HCT116 (cell line): ENCODE data around the gene TPK1. TPM values are rescaled to one million over a fixed set of nuclear protein-coding genes. Genes with fewer than 3 reads are reported as not detected.

Source experiments
- ATAC-seq: fragments of 200-7000 bp; cut with Tn5 transposase; 2 replicates; pipeline ENCODE4 v1.9.1; 2020; ENCODE audit warnings: mild to moderate bottlenecking, moderate library complexity
- BruUV-seq: library from RNA; stranded (reverse); fragments of 400-500 nt; replicated peaks from 2 replicates; lab custom pipeline; 2021; lab: Mats Ljungman, UMichigan
- CTCF ChIA-PET: fragments of 300-600 bp; sonication (Branson Sonifier 250); formaldehyde crosslinking; loops from one replicate; lab custom pipeline; 2021; ENCODE audit warnings: antibody characterized with exemption; lab: Charles Lee
- POLR2A ChIA-PET: fragments of 300-600, 350-600 bp; sonication (Branson Sonifier 250); formaldehyde crosslinking; loops from one replicate; lab custom pipeline; 2021; ENCODE audit warnings: antibody characterized with exemption; lab: Charles Lee
- RAD21 ChIA-PET, 2 experiments: fragments of 300-600 bp; sonication (Branson Sonifier 250); formaldehyde crosslinking; loops; one replicate each; lab custom pipeline; 2023; ENCODE audit warnings: low total read pairs in 2 of 2; ENCODE audit not compliant: uncharacterized antibody in 2 of 2, unreplicated experiment in 2 of 2, low non-redundant PET in 1 of 2; lab: Charles Lee
- DNase-seq: peaks from one replicate; pipeline ENCODE4 v3.0.0-alpha.2; 2010; ENCODE audit warnings: low read depth, low spot score
- H2AFZ ChIP-seq: fragments of 200-600 bp; shearing (Covaris generic), sonication (generic); 2 replicates; pipeline ENCODE4 v1.6.1; 2017; ENCODE audit warnings: low read depth, mixed run types, mixed read lengths, antibody characterized with exemption, low read length; ENCODE audit not compliant: poor library complexity, severe bottlenecking
- H3K27ac ChIP-seq: 2 replicates; pipeline ENCODE4 v1.5.1; 2012; ENCODE audit warnings: low read depth, low read length
- H3K27me3 ChIP-seq: fragments of 200-600 bp; sonication (generic); 2 replicates; pipeline ENCODE4 v1.6.1; 2016; ENCODE audit warnings: mixed run types, low read length, mixed read lengths; ENCODE audit not compliant: insufficient read depth
- H3K36me3 ChIP-seq, 2 experiments: fragments of 200-500 bp in 1 of 2; fragments of 200-600 bp in 1 of 2; sonication (Bioruptor generic) in 1 of 2; sonication (generic) in 1 of 2; 2 replicates each; pipeline versions ENCODE4 v1.5.1 to v1.6.1; 2014 to 2016; ENCODE audit warnings: low read length in 2 of 2, inconsistent platforms in 1 of 2, mixed read lengths in 1 of 2, mixed run types in 1 of 2; ENCODE audit not compliant: insufficient read depth in 2 of 2, control insufficient read depth in 1 of 2
- H3K4me1 ChIP-seq, 2 experiments: fragments of 200-600 bp in 1 of 2; sonication (generic) in 1 of 2; 2 replicates each; pipeline versions ENCODE4 v1.5.1 to v1.6.1; 2012 to 2017; ENCODE audit warnings: low read length in 2 of 2, inconsistent platforms in 1 of 2, mild to moderate bottlenecking in 1 of 2, mixed read lengths in 1 of 2, mixed run types in 1 of 2, moderate library complexity in 1 of 2; ENCODE audit not compliant: insufficient read depth in 2 of 2, control insufficient read depth in 1 of 2
- H3K4me2 ChIP-seq: fragments of 200-600 bp; sonication (generic); 2 replicates; pipeline ENCODE4 v1.6.1; 2017; ENCODE audit warnings: mixed run types, low read length, mixed read lengths
- H3K4me3 ChIP-seq, 2 experiments: fragments of 200-600 bp in 1 of 2; sonication (generic) in 1 of 2; replicated peaks in 1 of 2; 2 replicates each; pipeline ENCODE4 v1.5.1; 2011 to 2016; ENCODE audit warnings: low read length in 2 of 2, control low read depth in 1 of 2, low read depth in 1 of 2, mild to moderate bottlenecking in 1 of 2, mixed read lengths in 1 of 2, mixed run types in 1 of 2
- H3K79me2 ChIP-seq: fragments of 200-600 bp; sonication (generic); 2 replicates; pipeline ENCODE4 v1.6.1; 2017; ENCODE audit warnings: mild to moderate bottlenecking, mixed run types, low read length, moderate library complexity, mixed read lengths; ENCODE audit not compliant: insufficient read depth
- H3K9ac ChIP-seq: fragments of 200-600 bp; sonication (generic); 2 replicates; pipeline ENCODE4 v1.6.1; 2016; ENCODE audit warnings: low read length, mixed read lengths
- H3K9me2 ChIP-seq: fragments of 200-600 bp; sonication (generic), shearing (Covaris generic); 2 replicates; pipeline ENCODE4 v1.6.1; 2017; ENCODE audit warnings: mixed run types, mild to moderate bottlenecking, moderate library complexity; ENCODE audit not compliant: insufficient read depth
- H3K9me3 ChIP-seq, 2 experiments: fragments of 200-500 bp in 1 of 2; fragments of 200-600 bp in 1 of 2; sonication (Bioruptor generic) in 1 of 2; sonication (generic) in 1 of 2; 2 replicates each; pipeline ENCODE4 v1.6.1; 2014 to 2017; ENCODE audit warnings: low read length in 2 of 2, mixed read lengths in 2 of 2, inconsistent platforms in 1 of 2, low read depth in 1 of 2, mild to moderate bottlenecking in 1 of 2, mixed run types in 1 of 2, moderate library complexity in 1 of 2; ENCODE audit not compliant: control insufficient read depth in 1 of 2, insufficient read depth in 1 of 2
- H4K20me1 ChIP-seq: fragments of 200-600 bp; sonication (generic), shearing (Covaris generic); 2 replicates; pipeline ENCODE4 v1.6.1; 2017; ENCODE audit warnings: mixed run types, mild to moderate bottlenecking, moderate library complexity; ENCODE audit not compliant: insufficient read depth
- EGR1 ChIP-seq: IDR thresholded peaks from 2 replicates; pipeline ENCODE4 v1.6.1; 2012; ENCODE audit warnings: low read depth
- ELF1 ChIP-seq: IDR thresholded peaks from 2 replicates; pipeline ENCODE4 v1.6.1; 2012; ENCODE audit warnings: low read depth, borderline replicate concordance
- EZH2phosphoT487 ChIP-seq: fragments of 200-600 bp; IDR thresholded peaks from 2 replicates; pipeline ENCODE4 v1.6.1; 2018; ENCODE audit warnings: antibody characterized with exemption, borderline replicate concordance
- FOSL1 ChIP-seq: IDR thresholded peaks from 2 replicates; pipeline ENCODE4 v1.6.1; 2012; ENCODE audit warnings: low read depth
- JUND ChIP-seq: IDR thresholded peaks from 2 replicates; pipeline ENCODE4 v1.6.1; 2012
- MAX ChIP-seq: IDR thresholded peaks from 2 replicates; pipeline ENCODE4 v1.6.1; 2012
- POLR2A ChIP-seq: IDR thresholded peaks from 2 replicates; pipeline ENCODE4 v1.7.0; 2011; ENCODE audit warnings: borderline replicate concordance; ENCODE audit not compliant: insufficient read depth, insufficient read length; ENCODE audit errors: extremely low read depth
- POLR2AphosphoS5 ChIP-seq: IDR thresholded peaks from 2 replicates; pipeline ENCODE4 v1.6.1; 2011; ENCODE audit warnings: mild to moderate bottlenecking, low read depth, low read length, moderate library complexity
- SIN3A ChIP-seq: IDR thresholded peaks from 2 replicates; pipeline ENCODE4 v1.6.1; 2012; ENCODE audit warnings: low read depth
- SP1 ChIP-seq: IDR thresholded peaks from 2 replicates; pipeline ENCODE4 v1.6.1; 2012; ENCODE audit warnings: low read depth
- intact Hi-C: fragments of 100-400 bp; cut with micrococcal nuclease; formaldehyde crosslinking; loops from 2 replicates; pipeline ENCODE4 v1.10.0; 2022
- total RNA-seq: library from RNA; stranded (reverse); gene quantifications from one replicate; pipeline ENCODE4 v1.2.1, GENCODE V29; 2021; ENCODE audit not compliant: unreplicated experiment
- TF ChIP-seq, protein P1 (sequence below), 3 experiments: fragments of 200-600 bp in 1 of 3; sonication (generic) in 1 of 3; IDR thresholded peaks in 2 of 3; conservative IDR thresholded peaks in 1 of 3; 2 replicates each; pipeline ENCODE4 v1.5.1; 2012 to 2017; ENCODE audit warnings: low read depth in 2 of 3, low read length in 2 of 3, antibody characterized with exemption in 1 of 3, borderline replicate concordance in 1 of 3, control low read depth in 1 of 3, mild to moderate bottlenecking in 1 of 3, mixed read lengths in 1 of 3, mixed run types in 1 of 3, moderate library complexity in 1 of 3; ENCODE audit not compliant: insufficient read depth in 1 of 3
- TF ChIP-seq, protein P2 (sequence below): IDR thresholded peaks from 2 replicates; pipeline ENCODE4 v1.6.1; 2012; ENCODE audit warnings: low read depth

The TPK1 gene
- total RNA-seq, 1 experiment from 2014 or later = 5.4 TPM

- TF ChIP-seq, protein P1, sequence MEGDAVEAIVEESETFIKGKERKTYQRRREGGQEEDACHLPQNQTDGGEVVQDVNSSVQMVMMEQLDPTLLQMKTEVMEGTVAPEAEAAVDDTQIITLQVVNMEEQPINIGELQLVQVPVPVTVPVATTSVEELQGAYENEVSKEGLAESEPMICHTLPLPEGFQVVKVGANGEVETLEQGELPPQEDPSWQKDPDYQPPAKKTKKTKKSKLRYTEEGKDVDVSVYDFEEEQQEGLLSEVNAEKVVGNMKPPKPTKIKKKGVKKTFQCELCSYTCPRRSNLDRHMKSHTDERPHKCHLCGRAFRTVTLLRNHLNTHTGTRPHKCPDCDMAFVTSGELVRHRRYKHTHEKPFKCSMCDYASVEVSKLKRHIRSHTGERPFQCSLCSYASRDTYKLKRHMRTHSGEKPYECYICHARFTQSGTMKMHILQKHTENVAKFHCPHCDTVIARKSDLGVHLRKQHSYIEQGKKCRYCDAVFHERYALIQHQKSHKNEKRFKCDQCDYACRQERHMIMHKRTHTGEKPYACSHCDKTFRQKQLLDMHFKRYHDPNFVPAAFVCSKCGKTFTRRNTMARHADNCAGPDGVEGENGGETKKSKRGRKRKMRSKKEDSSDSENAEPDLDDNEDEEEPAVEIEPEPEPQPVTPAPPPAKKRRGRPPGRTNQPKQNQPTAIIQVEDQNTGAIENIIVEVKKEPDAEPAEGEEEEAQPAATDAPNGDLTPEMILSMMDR (IDR thresholded peaks at IDR 0.05 in 2 of 3, conservative IDR thresholded peaks at IDR 0.05 in 1 of 3; ENCODE audit: borderline replicate concordance in 1 of 3, insufficient read depth in 1 of 3, low read depth in 2 of 3, low read length in 2 of 3) = no peak
Measured at GRCh38 chr7:144481833-144482232, 354.0 kb downstream of the TPK1 start (continued).

GRCh38 chr7:144477348-144477747 is 358.5 kb downstream of the TPK1 start:
- no peak overlapping the region for H3K4me2 ChIP-seq
- ATAC-seq = no peak
- H3K27ac ChIP-seq = no peak overlapping the region
- H2AFZ ChIP-seq = no peak overlapping the region
- ChIA-PET CTCF (no interaction called here), POLR2A (no interaction called here), RAD21 (no interaction called here)
- no peak overlapping the region for H3K9ac ChIP-seq
- H3K9me3 ChIP-seq = no peaks in the 10 kb centered on the region
- intact Hi-C loops = no loop called here
- no peaks in the 10 kb centered on the region for H3K79me2 ChIP-seq
- H3K4me1 ChIP-seq = no peaks in the 10 kb centered on the region
- no peaks in the 10 kb centered on the region for H4K20me1 ChIP-seq
- no TSS peak for BruUV-seq
- no peak for DNase-seq
- H3K27me3 ChIP-seq = no peaks in the 10 kb centered on the region
- no peaks in the 10 kb centered on the region for H3K9me2 ChIP-seq
- H3K4me3 ChIP-seq = no peak overlapping the region
- H3K36me3 ChIP-seq = no peaks in the 10 kb centered on the region
- TF ChIP-seq ELF1 = no peak
- TF ChIP-seq, protein P2, sequence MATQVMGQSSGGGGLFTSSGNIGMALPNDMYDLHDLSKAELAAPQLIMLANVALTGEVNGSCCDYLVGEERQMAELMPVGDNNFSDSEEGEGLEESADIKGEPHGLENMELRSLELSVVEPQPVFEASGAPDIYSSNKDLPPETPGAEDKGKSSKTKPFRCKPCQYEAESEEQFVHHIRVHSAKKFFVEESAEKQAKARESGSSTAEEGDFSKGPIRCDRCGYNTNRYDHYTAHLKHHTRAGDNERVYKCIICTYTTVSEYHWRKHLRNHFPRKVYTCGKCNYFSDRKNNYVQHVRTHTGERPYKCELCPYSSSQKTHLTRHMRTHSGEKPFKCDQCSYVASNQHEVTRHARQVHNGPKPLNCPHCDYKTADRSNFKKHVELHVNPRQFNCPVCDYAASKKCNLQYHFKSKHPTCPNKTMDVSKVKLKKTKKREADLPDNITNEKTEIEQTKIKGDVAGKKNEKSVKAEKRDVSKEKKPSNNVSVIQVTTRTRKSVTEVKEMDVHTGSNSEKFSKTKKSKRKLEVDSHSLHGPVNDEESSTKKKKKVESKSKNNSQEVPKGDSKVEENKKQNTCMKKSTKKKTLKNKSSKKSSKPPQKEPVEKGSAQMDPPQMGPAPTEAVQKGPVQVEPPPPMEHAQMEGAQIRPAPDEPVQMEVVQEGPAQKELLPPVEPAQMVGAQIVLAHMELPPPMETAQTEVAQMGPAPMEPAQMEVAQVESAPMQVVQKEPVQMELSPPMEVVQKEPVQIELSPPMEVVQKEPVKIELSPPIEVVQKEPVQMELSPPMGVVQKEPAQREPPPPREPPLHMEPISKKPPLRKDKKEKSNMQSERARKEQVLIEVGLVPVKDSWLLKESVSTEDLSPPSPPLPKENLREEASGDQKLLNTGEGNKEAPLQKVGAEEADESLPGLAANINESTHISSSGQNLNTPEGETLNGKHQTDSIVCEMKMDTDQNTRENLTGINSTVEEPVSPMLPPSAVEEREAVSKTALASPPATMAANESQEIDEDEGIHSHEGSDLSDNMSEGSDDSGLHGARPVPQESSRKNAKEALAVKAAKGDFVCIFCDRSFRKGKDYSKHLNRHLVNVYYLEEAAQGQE = no peak
- no peak for TF ChIP-seq EGR1
- TF ChIP-seq POLR2AphosphoS5 = no peak
- TF ChIP-seq, protein P1 (IDR thresholded peaks at IDR 0.05 in 2 of 3, conservative IDR thresholded peaks at IDR 0.05 in 1 of 3; ENCODE audit: borderline replicate concordance in 1 of 3, insufficient read depth in 1 of 3, low read depth in 2 of 3, low read length in 2 of 3) = no peak
- no peak for TF ChIP-seq FOSL1
- TF ChIP-seq MAX = no peak
- no peak for TF ChIP-seq SP1
- no peak for TF ChIP-seq POLR2A
- no peak for TF ChIP-seq EZH2phosphoT487
- no peak for TF ChIP-seq SIN3A
- no peak for TF ChIP-seq JUND
- TF ChIP-seq, all 23 proteins: peak for 0
